Kidney (tissue), 14 donors: ENCODE measurements around the gene POMT2. TPM values are rescaled to one million over a fixed set of nuclear protein-coding genes. Genes with fewer than 3 reads are reported as not detected.

Experiments
- DNase-seq, 5 donors: peaks; one replicate each; pipeline ENCODE4 v3.0.0-alpha.2; 2013 to 2020
- FAIRE-seq: peaks from 2 replicates; lab custom pipeline; 2012; peaks lifted over from hg19 to GRCh38; lab: Jason Lieb, UNC
- H3K27ac ChIP-seq, 2 donors: one replicate each; pipeline ENCODE4 v1.7.0; 2013; ENCODE audit warnings: low read depth in 2 of 2, low read length in 2 of 2, inconsistent platforms in 1 of 2
- H3K27me3 ChIP-seq: one replicate; pipeline ENCODE4 v1.7.1; 2013; ENCODE audit warnings: low read length, inconsistent platforms; ENCODE audit not compliant: control insufficient read depth, insufficient read depth
- H3K36me3 ChIP-seq, 3 donors: one replicate each; pipeline versions ENCODE4 v1.7.0 to v1.7.1; 2013; ENCODE audit warnings: low read length in 3 of 3, control low read depth in 1 of 3, inconsistent platforms in 1 of 3; ENCODE audit not compliant: insufficient read depth in 3 of 3, control insufficient read depth in 2 of 3
- H3K4me1 ChIP-seq, 3 donors: one replicate each; pipeline versions ENCODE4 v1.7.0 to v1.7.1; 2013; ENCODE audit warnings: low read length in 3 of 3, inconsistent platforms in 1 of 3, low read depth in 1 of 3; ENCODE audit not compliant: control insufficient read depth in 2 of 3, insufficient read depth in 2 of 3
- H3K4me3 ChIP-seq, 3 donors: one replicate each; pipeline versions ENCODE4 v1.7.0 to v1.8.1; 2013; ENCODE audit warnings: low read length in 3 of 3, control low read depth in 1 of 3, inconsistent platforms in 1 of 3
- H3K9ac ChIP-seq, 3 donors: one replicate each; pipeline versions ENCODE4 v1.7.0 to v1.7.1; 2013; ENCODE audit warnings: low read length in 3 of 3, control low read depth in 1 of 3, inconsistent platforms in 1 of 3
- H3K9me3 ChIP-seq, 3 donors: one replicate each; pipeline versions ENCODE4 v1.7.0 to v1.7.1; 2013; ENCODE audit warnings: low read length in 3 of 3, control low read depth in 1 of 3, inconsistent platforms in 1 of 3; ENCODE audit not compliant: control insufficient read depth in 2 of 3, insufficient read depth in 1 of 3
- intact Hi-C: fragments of 100-400 bp; cut with DNase I; formaldehyde crosslinking; loops from one replicate; pipeline ENCODE4 v1.11.1; 2022
- polyA plus RNA-seq: library from polyadenylated mRNA; stranded (reverse); fragments of 350-450 nt; fragmentation: Illumina TruSeq; extraction: RNeasy Lipid Tissue Mini Kit (QIAGEN cat#74804); gene quantifications from one replicate; pipeline ENCODE4 v1.2.3, GENCODE V29; 2014; ENCODE audit warnings: low read depth, low replicate concordance; ENCODE audit not compliant: insufficient read depth
- total RNA-seq: library from RNA; stranded (reverse); fragmentation: NEBNext Ultra II Directional; extraction: Animal tissue kit (Norgen Biotek cat#: 25700); gene quantifications from one replicate; pipeline ENCODE4 v1.2.1, GENCODE V29; 2021
- TF ChIP-seq, protein P1 (sequence below): IDR thresholded peaks from 3 replicates; pipeline ENCODE4 v1.5.1; 2012; ENCODE audit warnings: mild to moderate bottlenecking, moderate library complexity, borderline replicate concordance; ENCODE audit not compliant: insufficient read depth; ENCODE audit errors: extremely low read depth
- donor health status: control.
- donor health status: control.
- donor health status: control.
- donor health status: control.
- donor health status: control.
- donor health status: DM: yes; HTN: yes; CAD: no.
- donor health status: Normal renal cell carcinoma (clear cell type).

POMT2 gene
- total and polyA plus RNA-seq, 2 donors from 2014 or later = 18.2 to 34.7 TPM

- Histone ChIP-seq H3K4me1 (no peaks in the 10 kb centered on the region), H3K36me3 (no peaks in the 10 kb centered on the region), H3K9ac (no peak overlapping the region), H3K9me3 (peaks cover 0 to 7% (median 0%) of the 10 kb centered on the region in 3 donors), H3K27me3 (peaks cover 2% of the 10 kb centered on the region), H3K4me3 (no peak overlapping the region), H3K27ac (no peak overlapping the region)
- intact Hi-C loops = no loop called here
- TF ChIP-seq, protein P1, sequence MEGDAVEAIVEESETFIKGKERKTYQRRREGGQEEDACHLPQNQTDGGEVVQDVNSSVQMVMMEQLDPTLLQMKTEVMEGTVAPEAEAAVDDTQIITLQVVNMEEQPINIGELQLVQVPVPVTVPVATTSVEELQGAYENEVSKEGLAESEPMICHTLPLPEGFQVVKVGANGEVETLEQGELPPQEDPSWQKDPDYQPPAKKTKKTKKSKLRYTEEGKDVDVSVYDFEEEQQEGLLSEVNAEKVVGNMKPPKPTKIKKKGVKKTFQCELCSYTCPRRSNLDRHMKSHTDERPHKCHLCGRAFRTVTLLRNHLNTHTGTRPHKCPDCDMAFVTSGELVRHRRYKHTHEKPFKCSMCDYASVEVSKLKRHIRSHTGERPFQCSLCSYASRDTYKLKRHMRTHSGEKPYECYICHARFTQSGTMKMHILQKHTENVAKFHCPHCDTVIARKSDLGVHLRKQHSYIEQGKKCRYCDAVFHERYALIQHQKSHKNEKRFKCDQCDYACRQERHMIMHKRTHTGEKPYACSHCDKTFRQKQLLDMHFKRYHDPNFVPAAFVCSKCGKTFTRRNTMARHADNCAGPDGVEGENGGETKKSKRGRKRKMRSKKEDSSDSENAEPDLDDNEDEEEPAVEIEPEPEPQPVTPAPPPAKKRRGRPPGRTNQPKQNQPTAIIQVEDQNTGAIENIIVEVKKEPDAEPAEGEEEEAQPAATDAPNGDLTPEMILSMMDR = no peak
- no peak for FAIRE-seq
- DNase-seq = peak in 1 of 5 donors; percentile 30
Observed at GRCh38 chr14:77264466-77265186, 56.1 kb downstream of the POMT2 start.

DNA sequence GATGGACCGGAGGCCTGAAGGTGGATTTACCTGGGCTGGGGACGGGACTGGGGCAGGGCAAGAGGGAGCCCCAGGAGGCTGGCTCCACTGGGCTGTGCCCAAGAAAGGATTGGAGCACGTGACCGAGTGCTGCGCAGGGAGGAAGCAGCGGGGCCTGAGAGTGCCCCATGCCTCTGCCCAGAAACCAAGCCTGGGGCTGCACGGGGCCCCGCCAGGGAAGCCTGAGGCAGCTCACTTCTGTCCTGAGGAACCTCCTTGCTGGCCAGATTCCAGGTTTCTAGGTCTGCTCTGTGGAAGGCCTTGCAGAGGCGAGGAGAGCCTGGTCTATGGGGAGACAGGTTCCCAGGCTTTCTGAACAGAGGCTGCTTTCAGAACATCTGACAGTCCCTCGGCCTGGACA, 60.1 kb downstream of the POMT2 start:
- Histone ChIP-seq H3K27ac (no peak overlapping the region), H3K27me3 (no peaks in the 10 kb centered on the region), H3K4me1 (no peaks in the 10 kb centered on the region), H3K4me3 (no peak overlapping the region), H3K36me3 (no peaks in the 10 kb centered on the region), H3K9me3 (no peaks in the 10 kb centered on the region), H3K9ac (no peak overlapping the region)
- intact Hi-C loops = no loop called here
- DNase-seq = peak in 2 of 5 donors; percentile 20 to 61
- TF ChIP-seq, protein P1 = no peak
- FAIRE-seq = no peak

- DNase-seq (peak in 1 of 5 donors; percentile 56), FAIRE-seq (no peak)
- Histone ChIP-seq H3K36me3 (no peaks in the 10 kb centered on the region), H3K4me3 (no peak overlapping the region), H3K27me3 (no peaks in the 10 kb centered on the region), H3K9ac (no peak overlapping the region), H3K27ac (no peak overlapping the region), H3K4me1 (no peaks in the 10 kb centered on the region), H3K9me3 (no peaks in the 10 kb centered on the region)
- TF ChIP-seq, protein P1 = no peak
- intact Hi-C loops = no loop called here
Observed at GRCh38 chr14:77260199-77260598, 60.5 kb downstream of the POMT2 start.
